ENCODE measurements around the gene SLC39A11.

SLC39A11 gene

GRCh38 chr17:72879877-72880276 lies 212.6 kb downstream of the SLC39A11 start:
- H3K27ac Mint-ChIP-seq = no peak overlapping the region
- ATAC-seq = no peak

GRCh38 chr17:72878975-72879660 lies 213.4 kb downstream of the SLC39A11 start:
- Mint-ChIP-seq H3K4me1 (no peaks in the 10 kb centered on the region), H3K27me3 (no peaks in the 10 kb centered on the region), H3K9me3 (peaks cover 21% of the 10 kb centered on the region), H3K27ac (no peak overlapping the region), H3K4me3 (no peak overlapping the region), H3K36me3 (peaks cover 84% of the 10 kb centered on the region)
- no peak for ATAC-seq

More at GRCh38 chr17:72879877-72880276, 212.6 kb downstream of the SLC39A11 start:
- no peak overlapping the region for H3K4me3 Mint-ChIP-seq
- peaks cover 21% of the 10 kb centered on the region for H3K9me3 Mint-ChIP-seq
- peaks cover 77% of the 10 kb centered on the region for H3K36me3 Mint-ChIP-seq
- H3K27me3 Mint-ChIP-seq = no peaks in the 10 kb centered on the region
- H3K4me1 Mint-ChIP-seq = no peaks in the 10 kb centered on the region

DNA sequence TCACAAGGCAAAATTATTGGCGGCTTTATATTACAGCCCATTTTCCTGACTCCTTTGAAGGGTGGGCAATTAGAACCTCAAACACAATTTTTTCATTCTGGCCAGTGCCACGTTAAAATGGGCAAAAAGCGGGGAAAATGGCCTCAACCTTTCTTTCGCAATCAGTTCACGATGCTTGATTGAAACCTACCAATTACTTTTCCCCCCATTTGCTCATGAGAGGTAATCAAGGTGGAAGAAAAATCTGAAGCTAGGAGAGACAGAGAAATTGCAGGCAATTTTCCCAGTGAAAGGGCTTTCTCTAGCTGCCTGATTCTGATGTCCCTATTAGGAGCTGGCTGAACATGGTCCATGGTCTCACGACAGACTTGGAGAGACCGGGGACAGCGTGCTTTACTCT lies 215.1 kb downstream of the SLC39A11 start:
- Mint-ChIP-seq H3K27me3 (no peaks in the 10 kb centered on the region), H3K9me3 (peaks cover 23% of the 10 kb centered on the region), H3K27ac (no peak overlapping the region), H3K4me3 (no peak overlapping the region), H3K4me1 (no peaks in the 10 kb centered on the region), H3K36me3 (peaks cover 84% of the 10 kb centered on the region)
- no peak for ATAC-seq

DNA sequence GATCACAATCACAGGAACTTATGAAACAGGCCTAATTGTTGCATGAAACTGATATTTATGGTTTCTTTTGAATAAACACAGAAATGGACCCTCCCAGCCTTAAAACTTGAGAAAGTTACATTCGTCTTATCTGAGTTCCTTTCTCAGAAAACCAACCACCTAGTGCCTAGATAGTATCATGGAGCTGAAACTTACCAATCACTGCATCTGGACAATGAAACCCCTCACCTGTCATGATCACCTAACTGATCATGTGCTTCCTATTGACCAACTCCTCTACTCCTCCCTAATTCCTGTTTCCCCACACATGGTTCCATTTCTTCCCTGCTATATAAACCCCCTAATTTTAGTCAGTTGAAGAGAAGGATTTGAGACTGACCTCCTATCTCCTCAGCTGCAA lies 216.1 kb downstream of the SLC39A11 start:
- Mint-ChIP-seq H3K4me1 (no peaks in the 10 kb centered on the region), H3K27me3 (no peaks in the 10 kb centered on the region), H3K36me3 (peaks cover 77% of the 10 kb centered on the region), H3K27ac (no peak overlapping the region), H3K4me3 (no peak overlapping the region), H3K9me3 (peaks cover 23% of the 10 kb centered on the region)
- ATAC-seq = no peak

DNA sequence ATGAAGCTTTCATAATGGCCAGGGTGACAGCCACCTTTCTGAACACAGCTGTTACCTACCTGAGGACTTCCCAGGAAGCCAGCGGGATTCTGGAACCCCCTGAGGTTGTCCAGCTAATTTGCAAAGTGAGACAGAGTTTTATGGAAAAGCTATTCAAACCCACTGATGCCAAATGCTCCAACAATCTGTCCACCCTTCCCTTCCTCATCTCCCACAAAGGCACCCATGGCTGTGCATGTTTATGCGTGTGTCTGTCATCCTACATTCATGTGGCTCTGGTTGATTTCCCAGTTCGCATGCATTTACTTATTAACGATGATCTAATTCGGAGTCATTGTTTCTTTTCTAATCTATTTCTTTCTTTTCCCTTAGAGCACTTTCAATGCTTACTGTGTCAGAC lies 217.1 kb downstream of the SLC39A11 start:
- Mint-ChIP-seq H3K27me3 (no peaks in the 10 kb centered on the region), H3K9me3 (peaks cover 22% of the 10 kb centered on the region), H3K36me3 (peaks cover 70% of the 10 kb centered on the region), H3K4me1 (no peaks in the 10 kb centered on the region), H3K27ac (no peak overlapping the region), H3K4me3 (no peak overlapping the region)
- no peak for ATAC-seq

DNA sequence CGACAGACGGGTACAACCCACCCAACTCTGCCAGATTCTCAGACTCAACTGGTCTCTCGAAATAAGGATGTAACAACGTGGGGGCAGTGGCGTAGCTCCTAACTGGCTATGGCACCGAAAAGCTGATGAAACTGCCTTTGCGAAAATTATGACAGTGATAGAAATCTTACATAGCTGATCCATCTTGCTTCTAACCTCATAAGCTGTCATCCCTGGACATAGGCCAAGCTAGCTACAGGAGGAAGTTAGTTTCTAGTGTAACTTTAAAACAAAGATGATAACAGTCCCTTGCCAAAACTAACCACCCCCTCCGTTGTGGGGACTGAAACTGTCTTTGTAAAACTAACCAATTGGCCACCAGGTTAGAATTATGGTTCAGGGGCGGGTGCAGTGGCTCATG lies 220.1 kb downstream of the SLC39A11 start:
- Mint-ChIP-seq H3K27me3 (no peaks in the 10 kb centered on the region), H3K9me3 (peaks cover 11% of the 10 kb centered on the region), H3K36me3 (peaks cover 52% of the 10 kb centered on the region), H3K27ac (no peak overlapping the region), H3K4me1 (no peaks in the 10 kb centered on the region), H3K4me3 (no peak overlapping the region)
- ATAC-seq = no peak

GRCh38 chr17:72870367-72870985 lies 222.0 kb downstream of the SLC39A11 start:
- Mint-ChIP-seq H3K4me1 (peaks cover 10% of the 10 kb centered on the region), H3K27ac (no peak overlapping the region), H3K4me3 (no peak overlapping the region), H3K9me3 (peaks cover 2% of the 10 kb centered on the region), H3K36me3 (peaks cover 50% of the 10 kb centered on the region), H3K27me3 (no peaks in the 10 kb centered on the region)
- ATAC-seq = no peak

DNA sequence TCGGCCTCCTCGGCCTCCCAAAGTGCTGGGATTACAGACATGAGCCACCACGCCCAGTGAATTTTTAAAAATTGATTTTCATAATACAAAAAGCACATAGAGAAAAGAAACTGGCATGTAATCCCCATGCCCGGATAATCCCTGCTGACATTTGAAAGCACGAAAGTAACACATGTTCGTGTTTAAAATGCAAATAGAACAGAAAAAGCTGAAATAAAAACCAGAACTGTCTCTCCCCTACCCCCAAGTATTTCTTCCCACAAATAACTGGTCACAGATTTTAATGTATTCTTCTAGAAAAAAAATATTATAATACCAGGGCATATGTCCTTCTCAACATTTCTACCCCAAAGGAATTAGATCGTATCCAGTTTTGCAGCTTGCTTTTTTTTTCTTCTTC lies 222.9 kb downstream of the SLC39A11 start:
- H3K36me3 Mint-ChIP-seq = peaks cover 50% of the 10 kb centered on the region
- H3K9me3 Mint-ChIP-seq = peaks cover 2% of the 10 kb centered on the region
- peaks cover 18% of the 10 kb centered on the region for H3K4me1 Mint-ChIP-seq
- H3K27ac Mint-ChIP-seq = no peak overlapping the region
- no peak for ATAC-seq
- H3K4me3 Mint-ChIP-seq = no peak overlapping the region
- H3K27me3 Mint-ChIP-seq = no peaks in the 10 kb centered on the region

GRCh38 chr17:72865954-72866353 lies 226.5 kb downstream of the SLC39A11 start:
- ATAC-seq = no peak
- H3K27ac Mint-ChIP-seq = no peak overlapping the region
- H3K36me3 Mint-ChIP-seq = peaks cover 43% of the 10 kb centered on the region
- H3K4me3 Mint-ChIP-seq = no peak overlapping the region
- no peaks in the 10 kb centered on the region for H3K27me3 Mint-ChIP-seq
- no peaks in the 10 kb centered on the region for H3K9me3 Mint-ChIP-seq
- H3K4me1 Mint-ChIP-seq = peaks cover 30% of the 10 kb centered on the region

GRCh38 chr17:72863526-72864211 lies 228.8 kb downstream of the SLC39A11 start:
- no peak overlapping the region for H3K4me3 Mint-ChIP-seq

DNA sequence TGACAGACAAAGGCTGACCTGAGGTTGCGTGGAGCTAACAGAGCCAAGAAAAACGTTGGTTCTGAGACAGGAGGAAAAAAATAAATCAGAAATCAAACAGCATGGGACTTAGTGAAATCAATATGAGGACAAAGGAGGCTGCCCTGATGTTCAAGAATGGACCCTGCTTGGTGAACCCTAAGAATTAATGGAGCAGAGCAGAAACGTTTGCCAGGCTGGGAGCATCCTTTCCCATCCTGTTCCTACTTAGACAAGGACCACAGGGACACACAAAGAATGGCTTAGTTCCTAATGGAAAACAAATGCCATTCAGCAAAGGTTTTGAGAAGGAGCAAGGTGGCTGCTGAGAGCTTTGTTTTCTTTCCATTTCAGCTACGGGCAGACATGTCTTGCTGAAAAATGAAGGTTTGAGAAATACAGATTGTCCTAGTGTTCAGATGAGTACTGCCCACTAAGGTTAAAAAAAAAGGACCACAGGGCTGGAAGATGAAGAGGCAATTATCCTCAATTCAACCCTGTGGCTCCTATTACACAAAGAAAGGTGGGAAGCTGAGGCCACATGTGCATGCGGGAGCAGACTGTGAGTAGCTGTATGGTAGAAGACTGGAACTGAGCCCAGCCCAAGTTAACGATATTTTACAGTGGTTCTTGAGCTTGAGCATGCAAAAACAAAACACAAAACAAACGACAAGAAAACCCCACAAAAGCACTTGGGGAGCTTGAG lies 230.1 kb downstream of the SLC39A11 start:
- Mint-ChIP-seq H3K27ac (peak overlapping the region; percentile 5), H3K9me3 (no peaks in the 10 kb centered on the region), H3K27me3 (no peaks in the 10 kb centered on the region), H3K4me1 (peaks cover 30% of the 10 kb centered on the region), H3K36me3 (peaks cover 64% of the 10 kb centered on the region), H3K4me3 (no peak overlapping the region)
- ATAC-seq = no peak

More at GRCh38 chr17:72863526-72864211, 228.8 kb downstream of the SLC39A11 start:
- H3K27ac Mint-ChIP-seq = peak overlapping the region; percentile 5
- H3K36me3 Mint-ChIP-seq = peaks cover 54% of the 10 kb centered on the region
- ATAC-seq = peak; percentile 83
- peaks cover 30% of the 10 kb centered on the region for H3K4me1 Mint-ChIP-seq
- no peaks in the 10 kb centered on the region for H3K27me3 Mint-ChIP-seq
- no peaks in the 10 kb centered on the region for H3K9me3 Mint-ChIP-seq

- Mint-ChIP-seq H3K27me3 (no peaks in the 10 kb centered on the region), H3K9me3 (no peaks in the 10 kb centered on the region), H3K36me3 (peaks cover 58% of the 10 kb centered on the region), H3K4me1 (peaks cover 28% of the 10 kb centered on the region), H3K4me3 (no peak overlapping the region), H3K27ac (no peak overlapping the region)
- ATAC-seq = no peak
Observed at GRCh38 chr17:72861811-72862210, 230.7 kb downstream of the SLC39A11 start.

DNA sequence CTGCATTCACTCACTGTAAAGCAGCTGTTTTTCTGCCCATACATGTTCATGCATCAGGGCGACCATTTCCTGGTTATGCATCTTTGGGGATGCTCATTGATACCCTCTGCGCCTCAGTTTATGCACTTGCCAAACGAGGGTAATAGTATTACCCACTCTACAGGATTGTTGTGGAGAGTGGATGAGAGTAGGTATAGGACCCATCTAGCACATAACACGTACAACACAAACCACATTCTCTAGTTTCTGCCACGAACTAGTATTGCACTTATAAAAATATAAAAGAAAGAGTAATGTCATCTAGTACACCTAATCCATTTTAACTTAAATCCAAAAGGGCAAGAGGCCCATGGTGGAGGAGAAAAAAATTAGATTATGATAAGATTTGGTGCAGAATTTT lies 231.7 kb downstream of the SLC39A11 start:
- Mint-ChIP-seq H3K27ac (no peak overlapping the region), H3K4me3 (no peak overlapping the region), H3K36me3 (peaks cover 49% of the 10 kb centered on the region), H3K9me3 (no peaks in the 10 kb centered on the region), H3K4me1 (peaks cover 23% of the 10 kb centered on the region), H3K27me3 (no peaks in the 10 kb centered on the region)
- no peak for ATAC-seq

- Mint-ChIP-seq H3K27me3 (no peaks in the 10 kb centered on the region), H3K4me1 (peaks cover 8% of the 10 kb centered on the region), H3K4me3 (no peak overlapping the region), H3K36me3 (peaks cover 35% of the 10 kb centered on the region), H3K9me3 (no peaks in the 10 kb centered on the region), H3K27ac (no peak overlapping the region)
- no peak for ATAC-seq
Observed at GRCh38 chr17:72858826-72859495, 233.5 kb downstream of the SLC39A11 start.

Measured in stimulated activated memory B cell treated with anti-CD40 and anti-IgM and Interleukin-4, amounts not matched to agents 10 μg/mL and 1 μg/mL and 100 μg/mL, for 72 hours (primary cell).